NCI-H2196 treated with DMSO at 0.1 percent for 48 hours (cell line): ENCODE measurements around the gene TXK.

Source experiments
- DNase-seq: peaks from one replicate; lab custom pipeline; 2025; ENCODE audit not compliant: unreplicated experiment; lab: John Stamatoyannopoulos, UW

The TXK gene

DNA sequence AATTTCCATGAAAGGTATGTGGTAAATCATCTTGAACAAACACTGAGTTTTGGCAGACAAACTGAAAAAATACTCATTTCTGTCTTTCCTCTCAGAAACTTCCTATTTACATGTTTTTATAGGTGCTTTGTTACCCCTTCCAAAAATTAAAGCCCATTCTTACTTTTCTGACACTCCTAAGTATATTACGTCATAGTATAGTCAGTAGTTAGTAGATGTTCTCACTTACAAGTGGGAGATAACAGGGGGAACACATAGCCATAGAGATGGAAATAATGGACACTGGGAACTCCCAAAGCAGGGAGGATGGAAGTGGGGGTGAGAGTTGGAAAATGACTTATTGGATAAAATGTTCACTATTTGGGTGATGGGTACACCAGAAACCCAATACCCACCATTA is 28.8 kb downstream of the TXK start:
- no peak for DNase-seq

DNA sequence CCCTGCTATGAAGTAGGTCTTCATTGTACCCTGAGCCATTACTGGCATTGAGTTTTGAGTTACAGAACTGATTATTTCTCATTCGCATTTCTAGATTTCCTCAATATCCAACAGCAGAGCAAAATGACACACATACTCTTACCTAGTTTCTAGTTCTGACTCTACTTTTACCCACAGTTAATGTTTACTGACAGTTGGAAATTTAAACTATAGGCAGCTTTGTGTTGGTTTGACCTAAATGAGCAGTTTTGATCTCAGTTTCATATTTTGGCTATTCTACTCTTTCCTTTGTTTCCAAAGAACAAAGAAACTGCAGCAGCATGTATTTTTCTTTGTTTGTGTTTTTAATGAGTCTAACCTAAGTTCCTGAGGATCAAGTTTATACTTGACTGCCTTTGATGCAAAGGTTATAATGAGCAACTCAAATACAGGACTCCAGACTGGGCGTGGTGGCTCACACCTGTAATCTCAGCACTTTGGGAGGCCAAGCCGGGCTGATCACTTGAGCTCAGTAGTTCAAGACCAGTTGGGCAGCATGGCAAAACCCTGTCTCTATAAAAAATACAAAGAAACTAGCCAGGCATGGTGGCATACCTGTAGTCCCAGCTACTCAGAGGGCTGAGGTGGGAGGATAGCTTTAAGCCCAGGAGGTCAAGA is 30.4 kb downstream of the TXK start:
- no peak for DNase-seq

DNA sequence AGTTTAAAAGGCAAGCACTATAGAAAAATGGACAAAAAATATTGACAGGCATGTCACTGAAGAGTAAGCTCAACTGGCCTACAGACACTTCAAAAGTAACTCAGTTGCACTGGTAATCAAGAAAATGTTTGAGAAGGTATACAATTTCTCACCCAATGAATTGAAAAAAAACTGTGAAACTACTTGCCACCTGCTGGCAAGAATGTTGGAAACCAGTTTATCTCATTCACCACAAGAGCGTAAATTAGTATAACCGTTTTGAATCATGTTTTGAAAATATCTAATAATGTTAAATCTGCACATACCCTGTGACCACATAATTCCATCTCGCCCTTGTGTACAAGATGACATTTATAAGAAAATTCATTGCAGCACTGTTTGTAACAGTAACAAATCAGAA is 31.7 kb downstream of the TXK start:
- DNase-seq, result no peak

DNA sequence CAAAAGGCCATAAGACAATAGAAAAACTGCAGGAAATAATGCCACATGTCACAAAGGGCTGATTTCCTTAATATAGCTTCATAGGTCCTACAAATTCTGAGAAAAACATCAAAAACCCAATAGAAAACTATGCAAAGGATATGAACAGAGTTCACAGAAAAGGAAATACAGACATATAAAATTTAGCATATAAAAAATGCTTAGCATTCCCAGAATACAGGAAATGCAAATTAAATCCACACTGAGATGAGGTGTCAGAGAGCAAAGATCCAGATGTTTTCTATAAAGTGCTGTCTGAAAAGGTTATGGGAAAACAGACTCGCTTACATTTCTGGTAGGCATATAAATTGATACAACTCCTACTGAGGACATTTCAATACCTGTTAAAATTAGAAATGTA is 33.8 kb downstream of the TXK start:
- DNase-seq, result no peak

DNA sequence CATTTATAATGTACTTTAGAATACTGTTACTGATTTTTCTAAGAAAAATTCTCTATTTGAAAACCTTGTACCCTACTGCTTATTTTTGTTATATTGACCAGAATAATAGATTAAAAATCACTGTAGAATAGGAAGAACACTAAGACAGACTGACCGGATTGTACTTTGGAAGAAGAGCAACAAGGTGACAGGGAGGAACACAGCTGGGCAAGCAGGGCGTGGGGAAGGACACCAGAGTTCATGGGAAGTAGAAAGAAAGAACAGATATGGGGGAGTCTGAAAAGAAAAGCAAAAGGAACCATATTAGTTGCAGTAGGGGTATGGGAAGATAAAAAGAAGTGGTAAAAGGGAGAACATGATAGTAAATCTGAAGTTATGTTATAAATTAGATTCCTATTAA is 38.6 kb downstream of the TXK start:
- DNase-seq, result no peak

DNA sequence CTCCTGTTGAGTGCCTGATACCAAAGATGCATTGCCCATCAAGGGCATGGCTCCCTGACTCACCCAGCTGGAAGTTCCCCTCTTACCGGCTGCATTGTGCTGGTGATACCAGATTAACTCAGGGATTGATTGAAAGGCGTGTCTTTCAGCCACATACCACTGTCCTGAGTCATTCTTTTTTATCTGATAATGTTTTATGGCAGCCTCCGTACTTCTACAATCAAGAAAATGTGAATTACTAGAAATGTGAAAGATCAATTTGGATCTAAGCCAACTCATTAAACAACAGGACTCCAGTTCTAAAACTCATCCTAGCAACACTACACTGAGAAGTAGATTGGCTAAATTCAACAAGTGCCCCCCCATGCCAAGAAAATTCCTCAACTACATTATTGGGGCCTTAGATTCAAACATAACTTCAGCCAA is 40.0 kb downstream of the TXK start:
- no peak for DNase-seq

DNA sequence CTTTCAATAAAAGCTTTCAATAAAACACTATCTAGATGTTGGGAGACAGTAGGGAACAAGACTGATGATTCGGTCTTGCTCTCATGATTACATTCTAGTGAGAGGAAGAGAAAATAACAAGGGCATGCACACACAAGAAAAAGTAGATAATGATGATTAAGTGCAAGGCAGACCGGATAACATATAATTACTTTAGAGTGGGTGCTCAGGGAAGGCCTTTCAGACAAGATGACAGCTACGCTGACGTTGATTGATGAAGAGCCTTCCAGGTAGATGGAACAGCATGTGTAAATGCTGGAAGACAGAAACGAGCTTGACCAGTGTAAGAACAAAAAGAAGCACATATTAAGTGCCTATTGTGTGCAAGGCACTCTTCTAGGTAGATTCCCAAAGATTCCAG is 43.4 kb downstream of the TXK start:
- DNase-seq, result no peak

DNA sequence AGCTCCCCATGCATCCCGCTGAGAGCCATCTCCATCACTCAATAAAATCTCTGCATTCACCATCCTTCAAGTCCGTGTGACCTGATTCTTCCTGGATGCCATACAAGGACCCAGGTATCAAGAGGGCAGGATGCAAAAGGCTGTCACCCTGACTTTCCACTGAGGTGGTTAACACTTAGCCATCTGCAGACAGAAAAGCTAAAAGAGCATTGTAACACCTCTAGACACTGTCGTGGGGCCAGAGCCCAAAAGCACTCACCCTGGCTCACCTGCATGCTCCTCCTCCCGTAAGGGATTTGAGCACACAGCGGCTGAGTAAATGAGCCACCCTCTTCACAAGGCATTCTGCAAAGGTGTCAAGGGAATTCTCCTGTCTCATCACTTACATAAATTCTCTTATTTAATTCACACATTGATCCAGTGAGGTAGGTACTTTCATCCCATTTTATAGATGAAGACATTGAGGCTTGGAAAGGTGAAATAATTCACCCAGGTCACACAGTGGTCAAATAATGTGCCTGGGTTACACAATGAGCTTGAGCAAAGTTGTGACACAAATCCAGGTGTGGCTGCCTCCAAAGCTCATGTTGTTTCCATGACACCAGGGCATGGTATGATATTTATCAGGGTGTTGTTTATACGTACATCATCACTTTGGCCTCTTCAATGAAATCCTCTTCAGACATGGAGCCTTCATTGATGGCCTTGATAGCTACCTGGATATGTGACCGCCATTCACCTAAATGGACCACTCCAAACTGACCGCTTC is 48.0 kb downstream of the TXK start:
- DNase-seq, result no peak

DNA sequence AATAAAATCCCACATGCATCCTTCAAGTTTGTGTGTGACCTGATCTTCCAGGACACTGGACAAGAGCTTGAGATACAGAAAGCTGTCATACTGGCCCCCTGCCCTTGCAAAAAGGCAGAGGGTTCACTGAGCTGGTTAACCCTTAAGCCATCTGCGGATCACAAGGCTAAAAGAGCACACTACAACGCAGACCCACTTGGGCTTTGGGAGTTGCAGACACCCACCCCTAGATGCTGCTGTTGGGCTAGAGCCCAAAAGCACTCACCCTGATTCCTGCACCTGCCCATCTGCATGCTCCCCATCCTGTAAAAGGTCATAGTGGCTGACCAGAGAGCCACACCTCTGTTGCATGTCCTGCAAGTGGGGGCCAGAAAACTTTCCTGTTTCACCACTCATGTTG is 51.1 kb downstream of the TXK start:
- DNase-seq, result no peak

DNA sequence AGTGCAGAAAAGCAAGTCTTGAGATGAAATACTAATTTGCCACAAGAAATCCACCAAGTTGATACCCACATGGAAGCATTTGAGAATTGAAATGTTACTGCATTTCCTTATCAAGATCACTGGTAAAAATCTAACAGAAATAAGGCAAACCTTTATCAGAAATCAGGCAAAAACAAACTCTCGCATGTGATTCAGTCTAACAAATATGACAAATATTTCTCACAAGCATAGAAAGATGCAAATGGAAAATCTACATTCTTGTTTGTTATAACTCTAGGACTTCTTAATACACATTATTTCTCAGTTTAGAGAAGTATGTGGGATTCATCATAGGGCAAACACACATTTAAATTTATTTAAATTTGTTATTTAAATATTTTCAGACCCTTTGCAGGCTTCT is 52.9 kb downstream of the TXK start:
- DNase-seq, result no peak

DNA sequence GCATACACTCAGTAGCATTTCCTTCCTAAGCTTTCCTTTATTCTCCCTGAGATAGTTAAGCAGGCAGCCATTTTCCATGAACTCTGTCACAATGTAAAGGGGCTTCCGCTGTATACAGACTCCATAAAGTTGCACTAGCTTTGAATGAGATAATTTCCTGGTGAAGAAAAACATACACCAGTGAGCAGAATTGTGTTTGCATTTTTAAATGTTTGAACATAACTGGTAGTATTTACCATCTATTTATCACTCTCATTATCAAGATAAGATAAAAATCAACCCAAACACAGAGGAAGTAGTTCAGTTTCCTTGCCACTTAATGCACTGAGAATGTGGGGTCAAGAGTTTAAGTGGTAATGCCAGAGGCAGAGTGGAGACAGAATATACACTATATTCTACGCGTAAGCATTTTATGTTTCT is 54.1 kb downstream of the TXK start:
- no peak for DNase-seq

DNA sequence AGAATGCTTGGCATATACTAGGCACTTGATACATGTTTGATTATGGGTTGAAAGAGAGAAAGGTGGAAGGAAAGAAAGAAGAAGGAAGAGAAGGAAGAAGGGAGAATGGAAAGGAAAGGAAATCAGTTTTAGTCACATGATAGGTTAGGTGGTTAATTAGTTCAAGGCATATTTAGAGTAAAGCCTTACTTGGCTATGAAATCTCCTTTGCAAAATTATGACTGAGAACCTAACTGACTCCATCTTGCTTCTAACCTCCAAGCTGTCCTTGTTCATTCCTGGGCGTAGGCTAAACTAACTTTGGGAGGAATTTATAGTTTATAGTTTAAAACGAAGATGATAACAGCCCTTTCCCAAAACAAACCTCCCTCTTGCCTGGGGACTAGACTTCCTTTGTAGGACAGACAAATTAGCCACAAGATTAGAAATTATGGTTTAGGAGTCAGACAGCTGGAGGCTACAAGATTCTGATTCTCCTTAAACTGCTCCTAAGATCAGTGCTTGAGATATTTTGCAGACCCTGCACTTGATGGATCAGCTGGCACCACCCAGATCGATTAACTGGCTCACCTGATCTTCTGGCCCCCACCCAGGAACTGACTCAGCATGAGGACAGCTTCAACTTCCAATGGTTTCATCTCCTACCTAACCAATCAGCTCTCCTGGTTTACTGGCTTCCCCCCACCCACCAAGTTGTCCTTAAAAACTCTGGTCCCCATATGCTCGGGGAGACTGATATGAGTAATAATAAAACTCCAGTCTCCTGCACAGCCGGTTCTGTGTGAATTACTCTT is 55.0 kb downstream of the TXK start:
- DNase-seq, result no peak

DNA sequence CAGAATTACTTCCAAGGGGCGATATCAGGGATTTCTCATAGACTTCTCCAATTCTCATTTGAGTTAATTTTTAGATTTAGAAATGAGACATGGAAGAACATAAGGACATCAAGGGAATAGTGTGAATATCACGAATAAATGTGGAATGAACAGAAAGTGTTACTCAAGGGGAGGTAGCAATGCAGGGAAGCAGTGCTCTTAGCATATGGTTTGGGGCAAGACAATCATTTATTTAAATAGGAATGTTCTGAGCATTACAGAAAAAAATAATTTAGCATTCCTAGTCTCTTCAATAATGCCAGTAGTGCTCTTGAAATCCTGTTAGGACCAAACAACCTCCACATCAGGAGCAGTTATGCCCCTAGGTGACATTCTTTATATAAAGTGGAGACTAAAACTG is 55.6 kb downstream of the TXK start:
- no peak for DNase-seq

DNA sequence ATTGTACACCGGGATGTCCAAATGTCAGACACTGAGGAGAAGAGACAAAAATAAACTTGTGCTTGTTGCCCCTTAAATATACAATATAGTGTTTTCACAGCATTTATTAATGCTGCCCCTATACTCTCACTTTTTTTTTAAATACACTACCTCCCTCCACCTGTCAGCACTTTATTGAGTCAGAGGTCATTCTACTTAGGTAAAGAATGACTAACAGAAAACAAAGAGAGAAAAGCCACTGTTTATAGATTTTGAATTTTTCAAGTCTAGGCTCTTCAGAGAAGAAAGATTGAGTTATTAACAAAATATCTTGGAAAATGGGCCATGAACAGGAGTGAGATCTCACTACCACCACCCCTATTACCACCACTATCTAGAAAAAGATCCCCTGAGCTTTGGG is 59.4 kb downstream of the TXK start:
- DNase-seq, result no peak

DNA sequence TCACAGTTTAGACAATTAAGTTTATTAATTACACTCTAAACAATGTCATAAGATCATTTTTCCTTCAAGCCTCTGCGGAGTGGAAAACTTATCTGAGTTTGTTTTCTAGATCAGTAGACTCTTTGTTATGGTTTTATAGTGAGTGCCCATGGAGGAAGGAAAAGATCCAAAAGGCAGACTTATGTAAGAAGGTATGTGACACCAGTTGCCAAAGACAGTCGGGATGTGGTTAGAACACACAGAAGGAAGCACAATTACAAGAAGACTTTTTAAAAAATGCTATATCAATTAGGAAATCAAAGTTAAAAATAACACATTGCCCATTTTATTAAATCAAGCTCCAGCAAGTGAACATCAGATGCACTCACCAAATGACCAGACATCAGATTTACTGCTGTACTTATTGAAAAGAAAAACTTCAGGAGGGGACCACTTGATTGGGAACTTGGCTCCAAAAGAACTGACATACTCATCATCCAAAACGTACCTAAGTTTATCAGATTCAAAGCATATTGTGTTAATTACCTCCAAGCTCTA is 60.4 kb downstream of the TXK start:
- DNase-seq, result no peak

DNA sequence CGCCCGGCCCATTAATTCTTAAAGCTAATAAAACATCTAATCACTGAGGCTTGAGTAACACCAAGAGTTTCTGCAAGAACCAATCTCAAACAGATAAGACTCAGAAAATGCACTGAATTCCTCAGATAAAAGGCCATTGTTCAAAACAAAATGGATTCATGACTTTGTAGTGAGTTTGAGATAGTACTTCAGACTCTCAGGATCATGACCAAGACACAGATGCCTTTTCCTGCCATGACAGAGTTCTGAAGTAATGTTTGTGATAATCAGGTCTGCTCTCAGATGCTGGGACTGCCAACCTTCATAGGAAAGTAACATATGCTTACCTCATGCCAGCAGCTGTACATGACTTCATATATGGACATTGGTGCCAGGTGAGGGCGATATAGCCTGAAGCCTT is 62.9 kb downstream of the TXK start:
- no peak for DNase-seq

DNA sequence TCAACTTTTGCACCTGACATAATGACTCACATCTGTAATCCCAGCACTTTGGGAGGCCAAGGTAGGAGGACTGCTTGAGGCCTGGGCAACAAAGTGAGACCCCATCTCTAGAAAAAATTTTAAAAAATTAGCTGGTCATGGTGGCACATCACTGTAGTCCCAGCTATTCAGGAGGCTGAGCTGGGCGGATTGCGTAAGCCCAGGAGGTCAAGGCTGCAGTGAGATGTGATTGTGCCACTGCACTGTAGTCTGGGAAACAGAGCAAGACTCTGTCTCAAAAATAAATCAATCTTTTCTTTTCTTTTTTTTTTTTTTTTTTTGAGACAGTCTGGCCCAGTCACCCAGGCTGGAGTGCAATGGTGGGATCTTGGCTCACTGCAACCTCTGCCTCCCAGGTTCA is 65.0 kb downstream of the TXK start:
- DNase-seq, result no peak

DNA sequence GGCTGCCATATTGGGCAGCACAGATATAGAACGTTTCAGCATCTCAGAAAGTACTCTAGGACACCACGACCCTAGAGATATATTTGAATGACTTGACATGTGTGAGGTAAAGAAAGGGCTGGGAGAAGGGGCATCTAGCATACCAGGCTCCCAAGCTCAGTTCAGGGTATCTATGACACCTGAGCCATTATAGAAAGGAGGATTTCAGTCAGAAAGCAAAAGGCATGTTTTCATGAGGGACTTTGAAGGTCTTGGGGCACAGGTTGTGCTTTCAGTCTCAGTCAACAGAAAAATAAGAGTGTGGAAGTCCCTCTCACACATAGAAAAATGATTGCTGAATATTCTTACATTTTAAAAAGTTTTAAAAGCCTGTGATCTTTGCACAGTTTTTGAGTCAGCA is 65.9 kb downstream of the TXK start:
- no peak for DNase-seq

DNA sequence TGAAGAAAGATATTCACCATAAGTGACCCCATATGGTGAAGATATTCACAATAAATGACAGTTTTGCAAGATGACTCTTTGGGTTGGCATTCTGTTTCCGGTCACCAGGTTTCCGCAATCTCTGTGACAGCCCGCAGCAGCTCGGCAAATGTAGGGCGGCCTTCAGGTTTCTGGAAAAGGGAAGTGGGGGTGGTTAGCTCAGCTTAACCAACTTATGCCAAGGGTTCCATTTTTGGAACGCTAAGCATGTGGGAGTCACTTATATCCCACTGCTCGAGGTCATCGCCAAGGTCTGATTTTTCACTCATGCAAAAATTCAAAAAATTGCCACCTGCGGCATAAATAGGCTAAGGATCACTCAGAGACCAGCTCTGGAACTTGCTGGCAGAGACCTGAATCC is 66.5 kb downstream of the TXK start:
- no peak for DNase-seq

DNA sequence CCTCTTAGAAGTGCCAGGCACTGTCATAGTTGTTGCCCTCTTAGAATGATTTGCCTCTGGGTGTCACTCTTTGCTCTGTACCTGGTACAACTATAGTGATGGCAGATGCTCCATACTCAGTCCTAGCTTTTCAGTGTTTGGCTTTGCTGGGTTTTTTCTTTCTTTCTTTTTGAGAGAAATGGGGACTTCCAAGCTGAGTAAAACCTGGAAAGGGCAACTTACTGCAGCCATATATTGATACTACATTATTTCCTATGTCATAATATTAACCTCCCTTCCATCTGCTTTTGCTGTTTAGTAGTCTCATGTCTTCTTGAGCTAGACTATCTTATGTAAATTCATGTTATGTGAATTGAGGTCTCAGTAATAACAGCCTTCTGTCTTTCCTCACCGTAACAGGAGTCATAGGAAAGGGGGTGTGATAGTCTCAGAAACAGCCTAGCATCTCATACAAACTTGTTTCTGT is 68.4 kb downstream of the TXK start:
- DNase-seq, result no peak

DNA sequence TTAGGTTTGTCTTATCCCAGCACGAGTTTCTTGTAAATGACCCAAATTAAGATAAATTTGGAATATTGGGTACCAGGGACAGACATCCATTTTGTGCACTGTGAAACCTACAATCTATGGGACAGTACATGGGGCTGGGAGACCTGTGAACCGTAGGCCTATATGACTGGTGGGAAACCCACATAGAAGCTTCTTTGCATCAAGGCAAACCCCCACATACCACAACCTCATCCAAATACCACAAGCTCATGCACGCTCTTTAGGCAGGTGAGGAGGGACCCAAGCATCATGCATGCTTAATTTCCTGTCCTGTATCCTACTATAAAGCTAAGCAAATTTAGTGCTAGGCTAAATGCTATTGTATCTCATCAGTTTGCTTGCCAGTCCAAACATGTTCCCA is 69.7 kb downstream of the TXK start:
- no peak for DNase-seq
